Cerebellar cortex (tissue), 1 donor: ENCODE data around the gene MACROD2.
A peak's percentile ranks its signal among the peaks of the same experiment; 100 is the strongest.

Source experiments
- DNase-seq: peaks from one replicate; pipeline ENCODE4 v3.0.0-alpha.2; 2015; ENCODE audit warnings: low spot score

Gene MACROD2

GRCh38 chr20:14062786-14063185, 67.5 kb downstream of the MACROD2 start:
- DNase-seq = no peak

GRCh38 chr20:14064333-14064732, 69.0 kb downstream of the MACROD2 start:
- no peak for DNase-seq

- DNase-seq = no peak
Observed at GRCh38 chr20:14064921-14065320, 69.6 kb downstream of the MACROD2 start.

DNA sequence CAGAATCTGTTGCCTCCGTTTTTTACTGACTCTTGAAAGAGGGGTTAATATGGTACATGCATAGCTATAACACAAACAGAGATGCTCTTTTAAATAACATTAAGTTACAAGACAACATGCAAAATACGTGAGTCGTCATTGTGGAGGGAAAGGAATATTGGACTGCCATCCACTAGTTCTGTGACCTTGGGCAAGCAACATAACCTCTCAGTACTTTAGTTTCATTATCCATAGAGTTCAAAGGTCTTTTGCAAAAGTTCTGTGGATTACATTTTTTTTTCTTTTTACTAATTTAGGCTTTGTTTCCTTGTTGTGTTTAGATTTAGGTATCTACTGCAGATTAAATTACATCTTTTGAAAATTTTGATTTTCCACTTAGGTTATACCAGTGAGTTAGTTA, 70.5 kb downstream of the MACROD2 start:
- no peak for DNase-seq

- no peak for DNase-seq
Observed at GRCh38 chr20:14067603-14068002, 72.3 kb downstream of the MACROD2 start.

DNA sequence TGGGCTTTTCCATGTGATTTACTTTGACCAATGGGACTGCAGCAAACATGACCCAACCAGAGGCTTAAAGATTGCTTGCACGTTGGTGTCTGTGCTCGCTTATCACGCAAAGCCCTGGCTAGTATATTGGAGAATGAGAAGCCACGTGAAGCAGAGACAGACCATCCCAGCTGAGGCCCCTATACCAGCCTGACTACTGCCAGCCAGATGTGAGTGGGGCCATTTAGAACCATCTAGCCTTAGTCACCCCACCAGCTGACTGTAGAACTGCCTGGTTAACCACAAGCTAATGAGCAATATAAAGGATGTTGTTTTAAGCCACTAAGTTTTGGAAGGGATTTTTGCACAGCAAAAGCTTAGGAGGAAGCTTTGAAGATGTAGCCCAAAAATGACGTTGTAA, 74.5 kb downstream of the MACROD2 start:
- DNase-seq = no peak

GRCh38 chr20:14093652-14094051, 98.3 kb downstream of the MACROD2 start:
- DNase-seq = no peak

DNA sequence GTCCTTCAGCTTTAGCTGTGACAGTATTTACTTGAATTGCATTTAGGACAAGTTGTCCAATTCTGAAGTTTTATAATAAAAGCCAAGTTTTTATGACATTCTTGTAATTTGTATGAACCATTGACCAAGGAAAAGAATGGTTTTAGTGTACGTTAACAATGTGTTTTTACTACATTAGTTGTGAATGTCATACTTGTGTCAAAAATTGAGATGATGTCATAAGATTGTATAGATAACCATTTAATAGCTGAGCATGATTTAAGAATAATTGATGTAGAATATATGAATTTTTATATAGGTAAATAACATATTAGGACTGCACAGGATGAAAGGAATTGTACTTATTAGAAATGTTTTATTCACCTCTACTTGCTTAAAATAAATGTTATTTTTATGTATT, 102.9 kb downstream of the MACROD2 start:
- no peak for DNase-seq

DNA sequence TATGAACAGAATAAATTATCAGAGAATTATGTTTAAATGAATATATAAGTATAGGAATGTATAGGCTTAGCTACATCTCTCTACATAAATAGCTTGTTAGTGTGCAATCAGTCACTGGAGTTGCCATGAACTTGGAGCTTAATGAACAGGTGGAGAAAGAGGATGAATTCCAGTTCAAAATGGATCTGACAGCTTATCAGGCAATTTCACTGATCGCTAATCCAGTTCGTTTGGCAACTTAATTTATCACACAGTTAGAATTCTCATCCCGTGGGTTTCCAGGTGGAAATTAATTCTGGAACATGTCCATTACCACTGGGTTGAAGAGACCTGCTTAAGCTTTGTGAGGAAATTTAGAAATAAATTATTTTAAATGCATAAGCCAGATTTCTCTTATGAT, 118.1 kb downstream of the MACROD2 start:
- DNase-seq = peak; percentile 29

DNA sequence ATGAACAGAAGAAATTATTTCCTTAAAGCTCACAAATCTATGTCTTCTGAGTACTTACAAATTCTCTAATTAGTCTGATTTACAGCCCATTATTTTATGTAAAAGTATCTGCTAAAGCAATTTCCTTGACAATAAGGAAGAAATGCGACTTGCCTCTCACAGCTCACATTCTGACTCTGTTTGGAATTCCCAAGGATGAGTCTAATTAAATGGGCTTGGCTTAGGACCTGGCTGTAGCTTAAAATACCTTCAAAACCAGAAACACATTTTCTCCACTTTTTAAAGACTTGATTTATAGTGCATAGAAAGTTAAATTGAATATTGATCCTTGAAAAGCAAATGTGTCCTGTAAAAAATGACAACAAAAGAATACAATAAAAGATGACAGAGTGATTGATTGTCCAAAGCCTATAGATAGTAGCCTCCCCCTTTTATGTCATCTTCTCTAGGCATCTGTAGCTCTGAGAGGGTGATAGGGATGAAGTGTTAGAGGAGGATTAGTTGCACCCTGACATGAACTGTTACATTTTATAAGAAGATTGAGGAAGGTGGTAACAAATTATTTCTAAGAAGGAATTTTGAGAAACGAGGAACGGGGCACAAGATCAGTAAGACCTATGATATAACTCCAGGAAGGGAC, 118.9 kb downstream of the MACROD2 start:
- DNase-seq = peak; percentile 14

- DNase-seq = no peak
Observed at GRCh38 chr20:14116037-14116436, 120.7 kb downstream of the MACROD2 start.

- DNase-seq = no peak
Observed at GRCh38 chr20:14117768-14118167, 122.5 kb downstream of the MACROD2 start.

DNA sequence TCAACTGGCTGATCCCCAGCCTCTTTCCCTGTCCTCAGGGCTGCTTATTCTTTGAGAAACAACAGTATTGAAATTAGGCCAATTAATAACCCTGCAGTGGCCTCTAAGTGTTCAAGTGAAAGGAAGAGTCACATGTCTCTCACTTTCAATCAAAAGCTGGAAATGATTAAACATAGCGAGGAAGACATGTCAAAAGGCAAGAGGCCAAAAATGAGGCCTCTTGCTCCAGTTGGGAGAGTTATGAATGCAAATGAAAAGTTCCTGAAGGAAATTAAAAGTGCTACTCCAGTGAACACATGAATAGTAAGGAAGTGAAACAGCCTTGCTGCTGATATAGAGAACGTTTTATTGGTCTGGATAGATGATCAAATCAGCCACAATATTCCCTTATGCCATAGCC, 131.5 kb downstream of the MACROD2 start:
- no peak for DNase-seq

- no peak for DNase-seq
Observed at GRCh38 chr20:14127514-14128223, 132.4 kb downstream of the MACROD2 start.

- no peak for DNase-seq
Observed at GRCh38 chr20:14134004-14134403, 138.7 kb downstream of the MACROD2 start.

DNA sequence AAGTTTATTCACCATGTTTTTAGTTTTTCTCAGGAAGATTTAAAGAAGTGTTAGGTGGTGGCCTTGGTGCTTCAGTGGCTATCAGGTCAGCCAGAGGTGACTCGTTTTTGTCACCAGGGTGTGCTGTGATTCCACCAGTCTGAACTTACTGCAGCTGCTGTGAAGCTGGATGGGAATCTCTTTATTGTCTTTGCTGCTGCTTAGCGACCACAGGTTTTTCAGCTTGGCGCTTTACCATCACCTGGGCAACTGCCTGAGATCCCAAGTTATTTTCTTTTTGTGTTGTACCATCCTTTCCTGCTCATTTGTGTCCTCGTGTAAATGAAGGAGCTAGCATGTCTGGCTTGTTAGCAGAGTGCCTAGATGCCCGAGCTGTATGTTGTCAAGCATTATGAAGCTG, 146.9 kb downstream of the MACROD2 start:
- peak; percentile 44 for DNase-seq

GRCh38 chr20:14142964-14143627, 147.8 kb downstream of the MACROD2 start:
- DNase-seq = no peak

GRCh38 chr20:14148042-14148441, 152.7 kb downstream of the MACROD2 start:
- no peak for DNase-seq

DNA sequence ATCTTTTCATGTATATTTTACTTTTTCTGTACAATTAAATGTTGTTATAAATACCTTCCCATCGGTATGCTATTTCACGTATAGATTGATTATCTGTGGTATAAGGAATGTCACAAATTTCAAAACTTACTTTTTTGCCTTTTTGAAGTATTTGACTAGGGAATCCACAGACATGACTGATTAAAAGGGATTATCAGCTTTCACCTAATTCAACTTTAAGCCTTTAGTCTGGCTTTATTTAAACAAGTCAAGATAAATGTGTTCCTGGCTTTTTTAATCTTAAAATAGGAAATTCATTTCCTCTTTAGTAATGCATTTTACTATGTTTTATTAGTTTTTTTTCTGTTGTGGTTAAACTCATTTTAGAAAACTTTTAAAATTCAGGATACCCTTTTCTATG, 160.0 kb downstream of the MACROD2 start:
- DNase-seq = no peak

DNA sequence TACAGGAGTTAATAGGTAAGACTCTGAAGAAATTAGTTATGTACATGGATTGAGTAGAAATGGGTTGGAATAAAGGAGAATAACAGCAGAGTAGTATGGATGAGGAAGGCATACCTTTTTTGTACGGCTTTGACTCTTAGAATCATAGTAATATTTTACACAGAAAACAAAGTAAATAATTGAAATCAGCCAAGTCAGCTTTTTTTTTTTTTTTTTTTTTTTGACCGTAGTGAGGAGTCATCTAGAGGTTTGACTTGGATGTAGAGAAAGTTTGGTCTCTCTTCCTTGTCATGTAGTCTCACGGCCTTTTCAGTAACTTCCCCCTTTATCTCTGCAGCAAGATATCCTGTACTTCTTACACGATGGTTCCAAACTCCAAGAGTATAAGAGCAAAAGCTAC, 183.2 kb downstream of the MACROD2 start:
- no peak for DNase-seq

GRCh38 chr20:14178952-14179351, 183.6 kb downstream of the MACROD2 start:
- no peak for DNase-seq

DNA sequence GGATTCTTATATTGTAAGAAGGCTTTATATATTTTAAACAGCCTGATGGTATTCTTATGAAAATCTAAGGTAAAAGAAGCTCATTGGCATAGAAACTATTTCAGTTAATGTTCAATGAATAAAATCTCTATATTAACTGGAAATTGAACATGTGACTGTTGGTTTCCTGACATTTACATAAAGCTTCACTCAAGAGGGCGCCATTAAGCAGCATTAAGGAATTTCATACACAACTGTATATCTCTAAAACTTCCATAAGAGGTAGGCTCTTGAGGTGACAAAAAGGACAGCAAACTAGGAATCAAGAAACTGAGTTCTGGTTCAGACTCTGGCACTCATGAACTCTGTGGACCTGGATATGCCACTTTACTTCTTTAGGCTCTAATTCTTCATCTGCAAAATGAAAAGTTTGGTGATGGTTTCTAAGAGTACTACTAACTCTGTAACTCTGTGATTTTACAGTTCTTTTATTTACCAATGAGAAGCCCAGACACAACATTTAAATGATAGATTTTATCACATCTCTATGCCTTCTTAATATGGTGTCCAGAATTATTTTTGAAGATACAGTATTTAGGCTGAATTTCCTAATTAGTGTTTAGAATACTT, 194.6 kb downstream of the MACROD2 start:
- DNase-seq = peak; percentile 23

GRCh38 chr20:14191559-14191958, 196.2 kb downstream of the MACROD2 start:
- no peak for DNase-seq
